Liver (tissue), 9 donors: ENCODE measurements around the gene SPATA33. TPM values are rescaled to one million over a fixed set of nuclear protein-coding genes. Genes with fewer than 3 reads are reported as not detected.

Experiments
- DNase-seq: peaks from one replicate; pipeline ENCODE4 v3.0.0-alpha.2; 2017; ENCODE audit warnings: low spot score
- H3K27ac ChIP-seq, 2 donors: one replicate each; pipeline ENCODE4 v1.7.0; 2013; ENCODE audit warnings: inconsistent platforms in 2 of 2, low read length in 2 of 2, control low read depth in 1 of 2, low read depth in 1 of 2, mild to moderate bottlenecking in 1 of 2
- H3K27me3 ChIP-seq, 4 donors: one replicate each; pipeline versions ENCODE4 v1.6.1 to v1.7.0; 2013; ENCODE audit warnings: low read length in 3 of 4, inconsistent platforms in 1 of 4, mild to moderate bottlenecking in 1 of 4, moderate library complexity in 1 of 4; ENCODE audit not compliant: control insufficient read depth in 4 of 4, insufficient read depth in 4 of 4
- H3K36me3 ChIP-seq, 4 donors: one replicate each; pipeline versions ENCODE4 v1.6.1 to v1.7.0; 2013; ENCODE audit warnings: low read length in 3 of 4, mild to moderate bottlenecking in 3 of 4, low read depth in 1 of 4, moderate library complexity in 1 of 4; ENCODE audit not compliant: control insufficient read depth in 4 of 4, insufficient read depth in 3 of 4
- H3K4me1 ChIP-seq, 4 donors: one replicate each; pipeline versions ENCODE4 v1.6.1 to v1.7.0; 2013; ENCODE audit warnings: low read length in 3 of 4, mild to moderate bottlenecking in 3 of 4, moderate library complexity in 1 of 4; ENCODE audit not compliant: control insufficient read depth in 4 of 4, insufficient read depth in 4 of 4
- H3K4me3 ChIP-seq, 3 donors: one replicate each; pipeline versions ENCODE4 v1.6.1 to v1.7.0; 2013; ENCODE audit warnings: low read length in 3 of 3, control low read depth in 1 of 3, low read depth in 1 of 3, mild to moderate bottlenecking in 1 of 3
- H3K9ac ChIP-seq, 2 donors: one replicate each; pipeline ENCODE4 v1.7.0; 2013; ENCODE audit warnings: low read length in 2 of 2, mild to moderate bottlenecking in 2 of 2, moderate library complexity in 2 of 2, control low read depth in 1 of 2, low read depth in 1 of 2
- H3K9me3 ChIP-seq, 4 donors: one replicate each; pipeline versions ENCODE4 v1.6.1 to v1.7.0; 2013; ENCODE audit warnings: low read length in 3 of 4; ENCODE audit not compliant: control insufficient read depth in 4 of 4
- ATF3 ChIP-seq: IDR thresholded peaks from 2 replicates; pipeline ENCODE4 v1.6.1; 2016; ENCODE audit warnings: antibody characterized with exemption
- FOXA1 ChIP-seq: IDR thresholded peaks from 2 replicates; pipeline ENCODE4 v1.6.1; 2016; ENCODE audit warnings: antibody characterized with exemption
- FOXA2 ChIP-seq: IDR thresholded peaks from 2 replicates; pipeline ENCODE4 v1.6.1; 2016; ENCODE audit warnings: antibody characterized with exemption
- GABPA ChIP-seq, 2 donors: IDR thresholded peaks in 1 of 2; conservative IDR thresholded peaks in 1 of 2; 2 replicates each; pipeline ENCODE4 v1.6.1; 2016; ENCODE audit warnings: antibody characterized with exemption in 2 of 2, mild to moderate bottlenecking in 1 of 2, moderate library complexity in 1 of 2
- HNF4A ChIP-seq, 2 donors: conservative IDR thresholded peaks; 2 replicates each; pipeline ENCODE4 v1.6.1; 2016; ENCODE audit warnings: antibody characterized with exemption in 2 of 2, mild to moderate bottlenecking in 2 of 2
- HNF4G ChIP-seq: IDR thresholded peaks from 2 replicates; pipeline ENCODE4 v1.6.1; 2016; ENCODE audit warnings: antibody characterized with exemption
- JUND ChIP-seq, 2 donors: IDR thresholded peaks; 2 replicates each; pipeline ENCODE4 v1.6.1; 2016; ENCODE audit warnings: antibody characterized with exemption in 2 of 2
- MAX ChIP-seq: IDR thresholded peaks from 2 replicates; pipeline ENCODE4 v1.6.1; 2016; ENCODE audit warnings: antibody characterized with exemption
- NR2F2 ChIP-seq: IDR thresholded peaks from 2 replicates; pipeline ENCODE4 v1.6.1; 2016; ENCODE audit warnings: antibody characterized with exemption
- RAD21 ChIP-seq, 2 donors: IDR thresholded peaks; 2 replicates each; pipeline ENCODE4 v1.6.1; 2016; ENCODE audit warnings: antibody characterized with exemption in 2 of 2, mild to moderate bottlenecking in 2 of 2
- REST ChIP-seq: IDR thresholded peaks from 2 replicates; pipeline ENCODE4 v1.6.1; 2016; ENCODE audit warnings: antibody characterized with exemption, mild to moderate bottlenecking
- SP1 ChIP-seq: IDR thresholded peaks from 2 replicates; pipeline ENCODE4 v1.6.1; 2018; ENCODE audit warnings: antibody characterized with exemption, mild to moderate bottlenecking
- TAF1 ChIP-seq: conservative IDR thresholded peaks from 2 replicates; pipeline ENCODE4 v1.6.1; 2016; ENCODE audit warnings: antibody characterized with exemption, mild to moderate bottlenecking
- YY1 ChIP-seq: IDR thresholded peaks from 2 replicates; pipeline ENCODE4 v1.6.1; 2016; ENCODE audit warnings: antibody characterized with exemption, mild to moderate bottlenecking
- WGBS: extraction: QIAGEN DNeasy Blood & Tissue Kit; methylation state at CpG from one replicate; pipeline ENCODE4 v1.1.7; 2013; 5-methylcytosine and 5-hydroxymethylcytosine counted together
- polyA plus RNA-seq, 2 donors: library from polyadenylated mRNA; stranded (reverse) in 1 of 2; unstranded in 1 of 2; fragments of 200-250 nt in 1 of 2; fragments of >200 nt in 1 of 2; fragmentation: Nextera tagmentation in 1 of 2; extraction: Ambion mirVana in 1 of 2; gene quantifications; one replicate each; pipeline versions ENCODE4 v1.2.1 to v1.2.3, GENCODE V29; 2013 to 2015
- total RNA-seq, 2 donors: library from RNA; depleted of rRNA; stranded (reverse); fragments of >200 nt; gene quantifications; one replicate each; pipeline ENCODE4 v1.2.3, GENCODE V29; 2014
- TF ChIP-seq, protein P1 (sequence below): fragments of 150-350 bp; IDR thresholded peaks from 2 replicates; pipeline ENCODE4 v1.5.1; 2017; ENCODE audit warnings: improper control_type of control experiment, low read depth, low read length; ENCODE audit not compliant: missing input control
- TF ChIP-seq, protein P2 (sequence below): IDR thresholded peaks from 2 replicates; pipeline ENCODE4 v1.6.1; 2016; ENCODE audit warnings: antibody characterized with exemption
- donor health status: healthy.
- donor health status: healthy.
- donor health status: healthy.
- donor health status: healthy.
- donor health status: healthy.

SPATA33 gene
- total and polyA plus RNA-seq, 4 donors, result 1.6 to 3.6 (median 3.4) TPM

DNA sequence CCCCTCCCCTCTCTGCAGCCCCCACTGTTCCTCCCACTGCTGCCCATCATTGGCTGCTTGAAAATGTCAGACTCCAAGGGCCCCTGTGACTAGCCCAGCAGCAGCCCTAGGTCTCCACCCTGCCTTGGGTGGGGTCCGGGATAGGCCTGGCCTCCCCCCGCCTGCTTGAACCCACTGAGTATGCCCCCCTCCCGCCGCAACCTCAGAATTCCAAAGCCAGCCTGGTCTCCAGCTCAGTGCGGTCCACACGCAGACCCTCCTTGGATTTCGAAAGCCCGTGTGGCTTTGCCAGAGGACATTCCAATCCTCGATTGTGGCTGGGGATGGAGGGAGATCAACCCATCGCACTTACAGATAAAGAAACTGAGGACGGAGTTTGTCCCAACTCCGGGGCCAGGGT is 37.8 kb upstream of the SPATA33 start:
- 53% methylated on average over 12 of the region's 12 CpGs for WGBS

More for the DNA sequence above, 37.8 kb upstream of the SPATA33 start:
- Histone ChIP-seq H3K9ac (no peak overlapping the region), H3K9me3 (no peaks in the 10 kb centered on the region), H3K27me3 (no peaks in the 10 kb centered on the region), H3K4me3 (no peak overlapping the region), H3K36me3 (no peaks in the 10 kb centered on the region), H3K27ac (no peak overlapping the region), H3K4me1 (no peaks in the 10 kb centered on the region)
- TF ChIP-seq TAF1 (no peak), GABPA (IDR thresholded peaks at IDR 0.05 in 1 of 2, conservative IDR thresholded peaks at IDR 0.05 in 1 of 2) (no peak), HNF4A (conservative IDR thresholded peaks at IDR 0.05) (no peak), MAX (no peak), HNF4G (no peak), NR2F2 (no peak), REST (no peak), YY1 (no peak), FOXA1 (no peak), JUND (IDR thresholded peaks at IDR 0.05) (no peak), ATF3 (no peak), SP1 (no peak), FOXA2 (no peak), RAD21 (IDR thresholded peaks at IDR 0.05) (no peak)
- TF ChIP-seq, protein P1, sequence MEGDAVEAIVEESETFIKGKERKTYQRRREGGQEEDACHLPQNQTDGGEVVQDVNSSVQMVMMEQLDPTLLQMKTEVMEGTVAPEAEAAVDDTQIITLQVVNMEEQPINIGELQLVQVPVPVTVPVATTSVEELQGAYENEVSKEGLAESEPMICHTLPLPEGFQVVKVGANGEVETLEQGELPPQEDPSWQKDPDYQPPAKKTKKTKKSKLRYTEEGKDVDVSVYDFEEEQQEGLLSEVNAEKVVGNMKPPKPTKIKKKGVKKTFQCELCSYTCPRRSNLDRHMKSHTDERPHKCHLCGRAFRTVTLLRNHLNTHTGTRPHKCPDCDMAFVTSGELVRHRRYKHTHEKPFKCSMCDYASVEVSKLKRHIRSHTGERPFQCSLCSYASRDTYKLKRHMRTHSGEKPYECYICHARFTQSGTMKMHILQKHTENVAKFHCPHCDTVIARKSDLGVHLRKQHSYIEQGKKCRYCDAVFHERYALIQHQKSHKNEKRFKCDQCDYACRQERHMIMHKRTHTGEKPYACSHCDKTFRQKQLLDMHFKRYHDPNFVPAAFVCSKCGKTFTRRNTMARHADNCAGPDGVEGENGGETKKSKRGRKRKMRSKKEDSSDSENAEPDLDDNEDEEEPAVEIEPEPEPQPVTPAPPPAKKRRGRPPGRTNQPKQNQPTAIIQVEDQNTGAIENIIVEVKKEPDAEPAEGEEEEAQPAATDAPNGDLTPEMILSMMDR, result no peak
- TF ChIP-seq, protein P2, sequence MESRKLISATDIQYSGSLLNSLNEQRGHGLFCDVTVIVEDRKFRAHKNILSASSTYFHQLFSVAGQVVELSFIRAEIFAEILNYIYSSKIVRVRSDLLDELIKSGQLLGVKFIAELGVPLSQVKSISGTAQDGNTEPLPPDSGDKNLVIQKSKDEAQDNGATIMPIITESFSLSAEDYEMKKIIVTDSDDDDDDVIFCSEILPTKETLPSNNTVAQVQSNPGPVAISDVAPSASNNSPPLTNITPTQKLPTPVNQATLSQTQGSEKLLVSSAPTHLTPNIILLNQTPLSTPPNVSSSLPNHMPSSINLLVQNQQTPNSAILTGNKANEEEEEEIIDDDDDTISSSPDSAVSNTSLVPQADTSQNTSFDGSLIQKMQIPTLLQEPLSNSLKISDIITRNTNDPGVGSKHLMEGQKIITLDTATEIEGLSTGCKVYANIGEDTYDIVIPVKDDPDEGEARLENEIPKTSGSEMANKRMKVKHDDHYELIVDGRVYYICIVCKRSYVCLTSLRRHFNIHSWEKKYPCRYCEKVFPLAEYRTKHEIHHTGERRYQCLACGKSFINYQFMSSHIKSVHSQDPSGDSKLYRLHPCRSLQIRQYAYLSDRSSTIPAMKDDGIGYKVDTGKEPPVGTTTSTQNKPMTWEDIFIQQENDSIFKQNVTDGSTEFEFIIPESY, result no peak
- no peak for DNase-seq
